Endodermal cell (in vitro differentiated cells): Measurements from ENCODE around the gene TFF2. TPM values are rescaled to one million over a fixed set of nuclear protein-coding genes. Genes with fewer than 3 reads are reported as not detected.
A peak's percentile ranks its signal among the peaks of the same experiment; 100 is the strongest.

Experiments
- DNase-seq: peaks from one replicate; pipeline ENCODE4 v3.0.0-alpha.2; 2017
- H3K27ac ChIP-seq: 2 replicates; pipeline ENCODE4 v1.5.1; 2013; ENCODE audit warnings: mild to moderate bottlenecking, low read depth, low read length, moderate library complexity
- H3K27me3 ChIP-seq: 2 replicates; pipeline ENCODE4 v1.6.1; 2013; ENCODE audit warnings: mild to moderate bottlenecking, low read length, moderate library complexity; ENCODE audit not compliant: insufficient read depth, control insufficient read depth, poor library complexity, severe bottlenecking
- H3K36me3 ChIP-seq: 2 replicates; pipeline ENCODE4 v1.7.0; 2013; ENCODE audit warnings: mild to moderate bottlenecking, low read length, moderate library complexity; ENCODE audit not compliant: control insufficient read depth, insufficient read depth
- H3K4me1 ChIP-seq: one replicate; pipeline ENCODE4 v1.7.0; 2013; ENCODE audit warnings: low read length; ENCODE audit not compliant: control insufficient read depth, insufficient read depth
- H3K4me3 ChIP-seq: 2 replicates; pipeline ENCODE4 v1.5.1; 2013; ENCODE audit warnings: mild to moderate bottlenecking, low read length, moderate library complexity
- H3K9ac ChIP-seq: 2 replicates; pipeline ENCODE4 v1.6.1; 2013; ENCODE audit warnings: mild to moderate bottlenecking, low read length, moderate library complexity; ENCODE audit not compliant: poor library complexity, severe bottlenecking; ENCODE audit errors: extremely low read depth
- H3K9me3 ChIP-seq: 2 replicates; pipeline ENCODE4 v1.6.1; 2013; ENCODE audit warnings: mild to moderate bottlenecking, low read length, moderate library complexity; ENCODE audit not compliant: control insufficient read depth
- H3K27ac Mint-ChIP-seq: 2 replicates; pipeline ENCODE4 v1.8.0; 2020; ENCODE audit warnings: mixed read lengths
- H3K27me3 Mint-ChIP-seq: 2 replicates; pipeline ENCODE4 v1.8.0; 2021; ENCODE audit warnings: mild to moderate bottlenecking, mixed read lengths; ENCODE audit not compliant: insufficient read depth
- H3K36me3 Mint-ChIP-seq: 2 replicates; pipeline ENCODE4 v1.8.0; 2020; ENCODE audit warnings: low read depth, mixed read lengths
- H3K4me1 Mint-ChIP-seq: 2 replicates; pipeline ENCODE4 v1.8.0; 2020; ENCODE audit warnings: mixed read lengths
- H3K4me3 Mint-ChIP-seq: 2 replicates; pipeline ENCODE4 v1.8.0; 2020; ENCODE audit warnings: mild to moderate bottlenecking, moderate library complexity, mixed read lengths
- H3K9me3 Mint-ChIP-seq: 2 replicates; pipeline ENCODE4 v1.8.0; 2020; ENCODE audit warnings: mild to moderate bottlenecking, mixed read lengths
- CTCF ChIP-seq: fragments of 200-600 bp; sonication (generic); conservative IDR thresholded peaks from 2 replicates; pipeline ENCODE4 v1.5.0; 2021; ENCODE audit warnings: antibody characterized with exemption, mild to moderate bottlenecking
- WGBS, 2 experiments: methylation state at CpG; one replicate each; pipeline versions ENCODE4 v1.1.5 to v1.1.7; 2013; ENCODE audit warnings: missing lambda C conversion rate in 2 of 2, mixed read lengths in 1 of 2; ENCODE audit not compliant: insufficient coverage in 1 of 2, insufficient read length in 1 of 2; 5-methylcytosine and 5-hydroxymethylcytosine counted together
- total RNA-seq, 2 donors: library from RNA; stranded (reverse); fragmentation: NEBNext Ultra II Directional in 1 of 2; extraction: Animal tissue kit (Norgen Biotek cat#: 25700) in 1 of 2; gene quantifications; 2 replicates in 1 of 2; 3 replicates in 1 of 2; pipeline ENCODE4 v1.2.1, GENCODE V29; 2021

TFF2 gene
- total RNA-seq, 2 donors from 2014 or later = not detected

GRCh38 chr21:42343101-42343500 is 7.7 kb downstream of the TFF2 start:
- Mint-ChIP-seq H3K27ac (no peak overlapping the region), H3K4me1 (peaks cover 2% of the 10 kb centered on the region), H3K4me3 (no peak overlapping the region), H3K9me3 (no peaks in the 10 kb centered on the region), H3K27me3 (no peaks in the 10 kb centered on the region), H3K36me3 (no peaks in the 10 kb centered on the region)
- Histone ChIP-seq H3K27me3 (no peaks in the 10 kb centered on the region), H3K9me3 (no peaks in the 10 kb centered on the region), H3K36me3 (no peaks in the 10 kb centered on the region), H3K4me1 (peaks cover 3% of the 10 kb centered on the region), H3K27ac (no peak overlapping the region), H3K9ac (no peak overlapping the region), H3K4me3 (no peak overlapping the region)
- WGBS, 2 experiments = 65 to 74% methylated on average over 8 to 10 of the region's 10 CpGs
- peak; percentile 24 for DNase-seq
- no peak for TF ChIP-seq CTCF

GRCh38 chr21:42341776-42342542 is 8.8 kb downstream of the TFF2 start:
- Mint-ChIP-seq H3K4me1 (peaks cover 5% of the 10 kb centered on the region), H3K27me3 (no peaks in the 10 kb centered on the region), H3K27ac (no peak overlapping the region), H3K36me3 (no peaks in the 10 kb centered on the region), H3K9me3 (no peaks in the 10 kb centered on the region), H3K4me3 (no peak overlapping the region)
- no peak overlapping the region for H3K9ac ChIP-seq
- peak; percentile 35 for DNase-seq
- no peak for TF ChIP-seq CTCF
- H3K27ac ChIP-seq = no peak overlapping the region
- no peak overlapping the region for H3K4me3 ChIP-seq
- H3K9me3 ChIP-seq = no peaks in the 10 kb centered on the region
- 93 to 94% methylated on average over 8 to 14 of the region's 15 CpGs for WGBS, 2 experiments
- peaks cover 3% of the 10 kb centered on the region for H3K4me1 ChIP-seq
- H3K36me3 ChIP-seq = no peaks in the 10 kb centered on the region
- H3K27me3 ChIP-seq = no peaks in the 10 kb centered on the region

- H3K4me3 ChIP-seq = no peak overlapping the region
- no peak overlapping the region for H3K27ac Mint-ChIP-seq
- H3K27ac ChIP-seq = no peak overlapping the region
- H3K4me1 Mint-ChIP-seq = peaks cover 5% of the 10 kb centered on the region
- no peak for TF ChIP-seq CTCF
- no peaks in the 10 kb centered on the region for H3K27me3 ChIP-seq
- H3K9ac ChIP-seq = no peak overlapping the region
- H3K36me3 Mint-ChIP-seq = no peaks in the 10 kb centered on the region
- H3K9me3 ChIP-seq = no peaks in the 10 kb centered on the region
- H3K4me3 Mint-ChIP-seq = no peak overlapping the region
- no peaks in the 10 kb centered on the region for H3K36me3 ChIP-seq
- DNase-seq = peak; percentile 24
- H3K9me3 Mint-ChIP-seq = no peaks in the 10 kb centered on the region
- no peaks in the 10 kb centered on the region for H3K27me3 Mint-ChIP-seq
- H3K4me1 ChIP-seq = peaks cover 3% of the 10 kb centered on the region
- WGBS, 2 experiments = 92 to 94% methylated on average over 24 of the region's 24 CpGs
These were observed 10.4 kb downstream of the TFF2 start for GRCh38 chr21:42340187-42341050.
